GM19328 (cell line): ENCODE measurements around the gene TRIO.

Source experiments
- ATAC-seq: cut with Tn5 transposase; IDR thresholded peaks from one replicate; pipeline ENCODE4 v1.9.1; 2021; ENCODE audit warnings: mild to moderate bottlenecking, moderate library complexity; ENCODE audit not compliant: unreplicated experiment

Gene TRIO

DNA sequence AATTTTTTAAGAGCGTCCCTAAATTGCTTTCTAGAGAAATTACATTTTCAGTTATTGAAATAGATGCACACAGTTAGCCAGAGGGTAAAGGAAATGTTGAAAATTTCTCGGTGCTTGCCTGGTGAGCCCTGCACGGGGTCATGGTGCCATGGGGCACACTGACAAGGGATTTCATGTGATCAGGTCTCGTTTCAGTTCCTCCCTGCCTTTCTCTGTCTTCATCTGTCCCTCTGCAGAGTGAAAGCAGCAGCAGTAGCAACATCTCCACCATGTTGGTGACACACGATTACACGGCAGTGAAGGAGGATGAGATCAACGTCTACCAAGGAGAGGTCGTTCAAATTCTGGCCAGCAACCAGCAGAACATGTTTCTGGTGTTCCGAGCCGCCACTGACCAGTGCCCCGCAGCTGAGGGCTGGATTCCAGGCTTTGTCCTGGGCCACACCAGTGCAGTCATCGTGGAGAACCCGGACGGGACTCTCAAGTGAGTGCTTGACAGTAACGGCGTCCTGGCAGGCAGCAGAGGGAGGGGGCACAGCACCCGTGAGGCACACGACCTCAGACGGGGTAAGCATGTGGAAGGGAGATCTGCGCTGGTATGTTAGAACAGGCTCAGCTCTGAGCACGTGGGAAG is 349.3 kb downstream of the TRIO start:
- ATAC-seq, result no peak

DNA sequence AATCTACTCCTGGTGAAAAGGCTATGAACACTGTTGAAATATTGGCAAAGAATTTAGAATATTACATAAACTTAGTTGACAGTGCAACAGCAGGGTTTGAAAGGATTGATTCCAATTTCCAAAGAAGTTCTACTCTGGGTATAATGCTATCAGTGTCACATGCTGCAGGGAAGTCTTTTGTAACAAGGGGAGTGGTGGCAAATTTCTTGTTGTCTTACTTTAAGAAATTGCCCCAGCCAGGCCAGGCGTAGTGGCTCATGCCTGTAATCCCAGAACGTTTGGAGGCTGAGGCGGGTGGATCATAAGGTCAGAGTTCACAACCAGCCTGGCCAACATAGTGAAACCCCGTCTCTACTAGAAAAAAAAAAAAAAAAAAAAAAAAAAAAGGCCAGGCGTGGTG is 352.2 kb downstream of the TRIO start:
- ATAC-seq, result no peak

DNA sequence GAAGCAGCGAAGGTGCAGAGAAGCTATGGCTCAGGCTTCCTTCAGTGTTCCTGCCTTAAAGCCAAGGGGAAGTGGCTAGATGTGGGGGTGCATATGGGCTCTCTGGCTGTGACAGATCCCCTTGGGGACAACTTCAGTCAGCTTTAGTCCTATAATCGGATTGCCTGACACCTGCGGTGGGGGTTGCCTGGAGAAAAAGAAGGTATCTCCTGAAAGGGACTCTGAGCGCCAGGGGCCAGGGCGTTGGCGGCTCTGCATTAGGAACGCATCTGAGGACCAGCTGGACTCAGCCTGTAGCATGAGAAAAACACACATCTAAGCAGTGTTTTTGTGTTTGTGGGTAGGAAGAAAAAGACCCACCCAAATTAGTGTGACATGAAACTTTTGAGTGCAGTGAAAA is 354.2 kb downstream of the TRIO start:
- no peak for ATAC-seq

DNA sequence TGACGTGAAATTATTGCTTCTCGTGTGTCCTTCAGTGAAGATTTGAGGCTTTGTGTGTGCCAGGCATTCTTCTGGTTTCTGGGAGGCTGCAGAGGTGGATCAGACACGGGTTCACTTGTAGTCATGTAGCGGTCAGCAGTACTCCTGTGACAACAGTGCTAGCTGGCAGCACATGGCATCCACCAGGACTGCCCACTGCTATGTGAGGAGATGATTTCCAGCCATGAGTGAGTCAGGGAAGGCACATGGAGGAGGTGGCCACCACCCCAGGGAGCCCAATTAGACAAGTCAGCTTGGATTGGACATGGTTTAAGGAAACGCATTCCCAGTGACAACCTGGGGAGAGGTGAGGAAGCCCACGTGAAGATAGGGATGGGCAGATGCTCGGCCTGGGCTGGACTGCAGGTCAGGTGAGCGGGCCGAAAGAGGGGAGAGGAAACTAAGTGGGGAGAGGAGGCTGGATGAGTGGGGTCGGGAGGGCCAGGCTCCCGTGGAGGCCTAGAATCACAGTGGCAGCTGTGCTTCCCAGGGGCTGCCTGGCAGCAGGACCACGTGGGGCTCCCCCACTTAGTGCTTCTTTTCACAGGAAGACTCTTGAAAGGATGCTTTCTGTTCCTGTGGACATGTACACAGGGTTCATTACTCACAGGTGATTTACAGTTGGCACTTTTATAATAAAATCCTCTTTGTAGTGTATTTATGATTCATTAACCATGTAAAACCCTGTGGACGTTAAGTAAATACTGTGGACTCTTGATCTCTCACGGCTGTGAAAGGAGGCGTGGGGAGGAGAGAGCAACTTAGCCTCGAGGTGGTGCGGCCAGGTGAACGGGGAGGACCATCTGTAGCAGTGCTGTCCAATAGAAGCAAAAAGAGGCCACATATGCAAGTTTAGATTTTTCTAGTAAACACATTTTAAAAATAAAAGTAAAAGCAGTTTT is 358.5 kb downstream of the TRIO start:
- ATAC-seq, result no peak

DNA sequence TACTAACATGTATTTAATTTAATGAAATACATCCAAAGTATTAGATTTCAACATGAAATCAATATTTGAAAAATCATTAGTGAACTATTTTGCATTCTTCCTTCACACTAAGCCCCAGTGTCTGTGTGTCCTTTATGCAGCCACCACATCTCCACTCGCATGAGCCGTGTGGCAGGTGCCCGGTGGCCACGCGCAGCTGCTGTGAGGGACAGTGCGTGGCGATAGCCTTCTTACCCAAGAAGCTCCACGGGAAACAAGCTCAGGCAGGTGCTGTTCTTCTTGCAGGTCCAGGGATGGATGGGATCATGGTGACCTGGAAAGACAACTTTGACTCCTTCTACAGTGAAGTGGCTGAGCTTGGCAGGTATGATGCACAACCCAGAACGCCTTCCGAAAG is 359.1 kb downstream of the TRIO start:
- no peak for ATAC-seq

DNA sequence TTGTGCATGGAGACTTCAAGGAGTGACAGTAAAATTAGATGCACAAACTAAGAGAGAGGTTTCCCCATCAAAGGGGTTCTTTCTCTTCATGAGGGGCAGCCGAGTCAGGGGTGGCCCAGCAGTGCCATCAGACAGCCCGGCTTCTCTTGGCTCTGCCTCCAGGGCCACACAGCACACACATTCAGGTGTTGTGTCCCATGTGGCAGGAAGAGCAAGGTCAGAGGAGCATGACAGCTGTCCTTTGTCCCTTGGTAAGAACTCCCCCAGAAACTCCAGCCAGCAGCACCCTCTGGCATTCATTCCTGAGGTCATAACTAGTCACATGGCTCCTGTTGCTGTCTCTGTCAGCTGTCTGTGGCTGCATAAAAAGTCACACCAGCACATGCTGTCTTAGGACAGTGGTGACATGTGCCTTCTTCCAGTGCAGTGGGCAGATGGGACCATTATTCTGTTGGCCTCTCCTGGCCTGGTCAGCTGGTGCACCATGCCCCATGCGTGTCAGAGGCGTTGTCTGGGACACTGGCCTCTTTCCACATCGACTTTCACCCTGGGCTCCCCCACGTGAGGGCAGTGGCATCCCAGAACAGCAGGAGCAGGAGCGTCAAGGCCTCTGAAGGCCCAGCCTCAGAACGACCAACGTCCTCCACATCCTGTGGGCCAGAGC is 360.0 kb downstream of the TRIO start:
- ATAC-seq, result no peak

DNA sequence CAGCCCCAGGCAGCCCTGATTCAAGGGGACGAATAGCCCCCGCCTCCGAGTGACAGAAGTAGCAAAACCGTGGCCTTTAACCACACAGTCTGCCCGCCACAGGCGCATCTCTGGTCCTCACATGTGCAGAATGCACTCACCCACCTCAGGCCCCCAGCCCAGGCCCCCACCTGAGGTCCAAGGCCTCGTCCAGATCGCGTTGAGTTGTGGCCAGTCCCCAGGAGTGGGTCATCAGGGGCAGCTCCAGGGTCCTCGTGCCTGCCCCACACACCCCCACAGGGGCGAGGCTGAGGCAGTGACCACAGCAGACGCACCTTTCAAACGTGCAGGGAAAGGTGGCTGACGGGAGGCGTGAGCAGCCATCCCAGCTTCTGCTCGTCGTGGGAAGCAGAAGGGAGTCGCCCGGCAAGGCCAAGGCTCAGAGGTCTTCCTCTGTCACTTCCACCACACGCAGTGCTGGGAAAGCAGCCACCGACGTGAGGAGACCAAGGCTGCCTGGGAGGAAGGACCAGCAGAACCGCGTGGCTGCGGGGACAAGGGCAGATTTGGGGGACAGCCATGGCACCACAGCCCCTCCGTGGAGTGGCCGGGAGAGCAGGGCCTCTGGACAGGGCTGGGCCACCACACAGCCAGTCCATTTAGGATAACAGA is 360.7 kb downstream of the TRIO start:
- no peak for ATAC-seq

DNA sequence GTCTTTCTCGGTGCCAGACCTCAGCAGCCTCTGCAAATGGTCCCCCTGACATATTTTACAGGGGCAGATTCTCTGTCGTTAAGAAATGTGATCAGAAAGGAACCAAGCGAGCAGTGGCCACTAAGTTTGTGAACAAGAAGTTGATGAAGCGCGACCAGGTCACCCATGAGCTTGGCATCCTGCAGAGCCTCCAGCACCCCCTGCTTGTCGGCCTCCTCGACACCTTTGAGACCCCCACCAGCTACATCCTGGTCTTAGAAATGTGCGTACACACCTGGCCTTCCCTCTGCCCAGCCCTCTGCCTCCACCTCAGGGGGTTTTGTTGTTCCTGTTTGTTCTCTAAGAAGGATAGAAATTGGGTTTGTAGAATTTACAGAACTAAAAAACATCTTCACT is 361.2 kb downstream of the TRIO start:
- ATAC-seq, result no peak

DNA sequence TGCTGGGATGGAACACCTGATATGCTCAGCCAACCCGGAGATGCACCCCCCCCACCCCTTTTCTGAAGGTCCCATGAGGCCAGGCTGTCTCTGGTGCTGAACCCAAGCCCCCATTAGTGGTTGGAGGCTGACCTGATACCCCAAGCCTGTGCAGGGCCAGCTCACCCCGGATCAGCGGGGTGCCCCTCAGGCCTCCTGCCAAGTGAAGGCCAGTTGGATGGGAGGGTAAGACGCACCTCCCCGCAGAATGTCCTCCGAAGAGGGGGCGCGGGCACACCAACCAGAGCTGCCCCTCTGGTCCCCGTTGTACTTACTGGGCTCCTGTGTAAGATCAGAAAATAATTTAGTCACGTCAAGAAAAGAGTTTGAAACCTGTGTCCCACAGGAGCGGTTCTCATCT is 361.7 kb downstream of the TRIO start:
- no peak for ATAC-seq

DNA sequence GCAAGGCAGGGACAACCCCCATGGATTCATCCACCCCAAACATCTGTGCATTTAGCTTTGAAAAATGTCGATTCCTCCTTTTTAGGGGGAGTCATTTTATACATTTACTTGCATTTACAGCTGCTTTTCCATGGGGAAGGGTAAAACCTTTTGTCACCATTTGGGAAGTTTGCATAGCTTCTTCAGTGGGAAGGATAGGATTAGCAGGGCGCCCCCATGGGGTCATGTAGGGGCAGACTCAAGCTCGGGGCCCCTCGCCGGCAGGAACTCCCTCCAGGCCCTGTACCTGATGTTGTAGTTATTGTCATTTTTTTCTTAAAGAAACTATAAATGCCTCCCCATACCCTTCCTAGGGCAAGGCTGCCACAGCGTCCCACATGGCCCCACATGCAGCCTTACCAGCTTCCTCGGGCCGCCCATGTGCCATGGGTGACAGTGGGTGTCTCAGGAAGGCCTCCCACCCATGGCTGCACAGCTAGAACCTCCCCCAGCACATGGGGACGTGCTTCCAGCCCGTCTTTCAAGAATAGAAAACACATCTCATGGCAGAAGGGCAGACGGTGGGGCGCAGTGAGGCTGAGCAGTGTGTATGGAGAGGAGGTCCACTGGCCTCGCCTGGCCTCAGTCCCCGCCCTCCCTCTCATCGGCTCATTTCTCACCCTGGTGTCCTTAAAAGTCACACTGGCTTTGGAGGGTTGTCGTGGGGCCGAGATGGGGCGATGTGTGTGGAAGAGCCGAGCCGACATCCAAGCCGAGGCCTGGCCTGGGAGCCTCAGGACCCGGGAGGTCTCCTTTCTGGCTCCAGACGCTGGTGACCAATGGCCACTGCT is 362.4 kb downstream of the TRIO start:
- no peak for ATAC-seq

DNA sequence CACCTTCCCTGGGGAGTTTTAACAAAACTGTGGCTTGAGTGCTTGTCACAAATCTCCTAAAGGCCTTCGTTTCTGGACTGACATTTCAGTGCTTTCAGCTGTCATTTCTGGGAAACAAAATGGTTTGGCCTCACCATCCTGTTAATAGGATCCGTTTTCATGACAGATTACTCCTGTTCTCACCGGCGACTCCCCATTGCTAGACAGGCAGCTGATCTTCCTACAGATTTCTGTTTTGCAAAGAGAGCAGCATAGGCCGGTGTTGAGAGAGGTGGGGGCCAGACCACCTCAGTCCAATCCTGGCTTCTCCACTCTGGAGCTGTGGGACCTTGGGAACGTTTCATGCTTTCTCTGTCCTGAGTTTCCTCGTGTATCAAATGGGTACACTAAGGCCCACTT is 363.0 kb downstream of the TRIO start:
- ATAC-seq, result no peak

DNA sequence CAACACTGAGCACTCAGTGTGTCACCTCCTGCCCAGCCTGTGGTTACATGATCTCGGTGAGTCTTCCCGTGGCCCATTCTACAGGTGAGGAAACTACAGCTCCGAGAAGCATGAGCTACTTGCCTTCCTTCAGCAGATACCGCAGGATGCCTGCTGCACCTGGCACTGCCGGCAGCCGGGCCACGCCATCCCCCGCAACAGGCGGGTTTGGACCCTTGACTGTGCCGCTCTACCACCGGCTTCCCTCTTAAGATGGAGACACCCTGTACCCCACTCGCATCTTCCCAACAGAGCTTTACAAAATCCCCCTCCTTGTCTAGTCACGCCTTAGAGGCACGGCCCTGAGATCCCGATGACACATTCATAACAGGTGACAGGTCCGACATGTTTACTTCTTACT is 363.5 kb downstream of the TRIO start:
- no peak for ATAC-seq

DNA sequence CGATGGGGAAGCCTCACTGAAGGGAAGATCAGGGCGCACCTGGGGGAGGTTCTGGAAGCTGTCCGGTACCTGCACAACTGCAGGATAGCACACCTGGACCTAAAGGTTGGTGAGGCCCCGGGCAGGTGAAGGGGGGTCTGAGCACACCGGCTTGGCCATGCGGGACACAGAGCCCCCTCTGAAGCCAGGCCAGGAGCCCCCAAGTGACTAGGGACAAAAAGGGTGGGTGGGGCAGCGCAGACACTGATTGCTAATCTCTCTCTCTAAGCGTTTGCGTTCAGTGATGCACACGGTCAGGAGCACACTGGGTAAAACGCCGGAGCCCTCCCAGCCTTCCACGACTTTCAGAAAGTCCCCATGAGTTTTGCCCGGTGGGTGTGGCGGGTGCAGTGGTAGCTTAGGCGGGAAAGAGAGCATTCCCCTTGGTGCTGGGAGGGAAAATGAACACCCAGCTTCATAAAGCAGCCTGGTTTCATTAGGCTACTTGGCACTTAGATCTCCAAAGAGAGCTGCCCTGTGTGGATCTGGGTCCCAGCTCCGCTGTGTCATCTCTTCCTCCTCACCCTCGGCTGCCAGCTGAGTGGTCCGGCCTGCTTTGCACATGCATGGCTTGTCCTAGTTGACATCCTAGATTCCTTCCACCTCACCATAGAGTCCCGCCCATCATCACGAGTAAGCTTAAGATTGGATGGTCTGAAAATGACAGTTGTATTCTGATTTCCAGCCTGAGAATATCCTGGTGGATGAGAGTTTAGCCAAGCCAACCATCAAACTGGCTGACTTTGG is 364.2 kb downstream of the TRIO start:
- no peak for ATAC-seq

DNA sequence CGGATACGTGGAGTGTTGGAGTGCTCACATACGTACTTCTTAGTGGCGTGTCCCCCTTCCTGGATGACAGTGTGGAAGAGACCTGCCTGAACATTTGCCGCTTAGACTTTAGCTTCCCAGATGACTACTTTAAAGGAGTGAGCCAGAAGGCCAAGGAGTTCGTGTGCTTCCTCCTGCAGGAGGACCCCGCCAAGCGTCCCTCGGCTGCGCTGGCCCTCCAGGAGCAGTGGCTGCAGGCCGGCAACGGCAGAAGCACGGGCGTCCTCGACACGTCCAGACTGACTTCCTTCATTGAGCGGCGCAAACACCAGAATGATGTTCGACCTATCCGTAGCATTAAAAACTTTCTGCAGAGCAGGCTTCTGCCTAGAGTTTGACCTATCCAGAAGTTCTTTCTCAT is 364.9 kb downstream of the TRIO start:
- no peak for ATAC-seq

DNA sequence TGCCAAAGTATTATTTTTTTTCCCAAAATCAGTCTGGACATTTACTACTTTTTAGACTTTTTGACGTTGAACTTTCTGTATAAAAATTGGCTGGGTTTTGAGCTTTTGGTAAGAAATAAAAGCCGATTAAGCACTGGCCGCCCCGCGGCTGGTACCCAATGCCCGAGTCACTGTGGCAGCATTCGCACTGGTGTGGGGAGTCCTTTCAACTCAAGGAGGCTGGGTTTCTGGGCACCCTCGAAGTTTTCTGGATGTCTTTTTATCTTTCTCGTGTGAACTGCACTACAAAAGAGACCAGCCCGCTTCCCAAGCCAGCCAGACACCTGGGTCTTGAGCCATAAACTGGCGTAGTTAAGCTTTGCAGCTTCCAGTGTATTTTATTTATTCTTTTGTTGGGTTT is 366.4 kb downstream of the TRIO start:
- no peak for ATAC-seq

DNA sequence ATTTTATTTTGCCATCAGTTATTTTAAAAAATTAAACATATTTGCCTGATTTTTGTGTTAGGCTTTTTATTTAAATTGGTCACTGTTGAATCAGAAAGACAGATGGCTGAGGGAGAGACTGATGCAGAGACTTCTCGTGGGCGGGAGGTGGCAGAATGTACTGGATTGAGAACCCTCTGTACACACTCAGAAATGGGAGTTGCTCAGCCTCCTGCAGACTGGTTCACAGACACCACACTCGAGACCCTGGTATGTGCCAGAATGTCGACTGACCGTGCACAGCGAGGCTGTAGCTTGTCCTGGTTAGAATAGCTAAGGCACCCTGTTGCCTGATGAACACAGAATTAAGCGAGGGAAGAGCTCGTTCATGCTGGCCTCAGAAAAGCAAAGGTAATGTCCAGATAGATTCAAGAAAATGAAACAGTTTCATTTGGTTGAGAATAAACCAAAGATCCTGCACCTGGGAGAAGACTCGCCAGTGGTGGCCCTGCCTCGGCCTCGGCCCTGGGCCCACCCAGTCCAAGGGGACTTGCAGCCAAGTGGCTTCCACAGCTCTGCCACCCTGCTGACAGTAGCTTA is 367.1 kb downstream of the TRIO start:
- no peak for ATAC-seq

DNA sequence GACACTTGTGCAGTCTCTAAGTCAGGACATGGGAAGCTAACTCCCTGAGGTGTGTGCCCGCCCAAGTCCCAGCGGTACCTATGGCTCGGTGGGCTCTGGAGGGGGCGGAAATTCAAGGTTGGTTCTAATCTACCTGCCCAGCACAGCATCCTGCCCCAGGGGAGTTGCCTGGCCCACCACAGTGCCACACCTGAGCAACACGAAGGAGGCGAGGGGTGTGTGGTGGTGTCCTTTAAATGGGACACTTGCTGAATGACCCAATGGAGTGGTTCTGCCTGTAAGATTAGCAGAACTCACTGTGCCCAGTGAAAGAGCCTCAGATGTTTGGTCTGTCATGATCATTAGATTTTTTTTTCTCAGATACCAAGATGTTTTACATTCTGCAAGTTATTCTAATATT is 367.7 kb downstream of the TRIO start:
- ATAC-seq, result no peak

DNA sequence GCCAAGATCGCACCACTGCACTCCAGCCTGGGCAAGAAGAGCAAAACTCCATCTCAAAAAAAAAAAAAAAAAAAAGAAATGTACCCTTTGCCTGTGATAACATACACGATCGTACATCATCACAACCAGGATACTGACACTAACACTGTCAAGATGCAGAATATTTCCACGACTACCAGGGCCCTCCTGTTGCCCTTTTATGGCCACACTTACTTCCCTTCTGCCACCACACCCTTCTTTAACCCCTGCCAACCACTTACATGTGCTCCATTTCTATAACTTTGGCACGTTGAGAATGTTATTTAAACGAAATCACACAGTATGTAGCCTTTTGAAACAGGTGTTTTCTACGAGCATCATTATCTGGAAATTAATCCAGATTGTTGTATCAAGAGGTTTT is 369.4 kb downstream of the TRIO start:
- ATAC-seq, result no peak

DNA sequence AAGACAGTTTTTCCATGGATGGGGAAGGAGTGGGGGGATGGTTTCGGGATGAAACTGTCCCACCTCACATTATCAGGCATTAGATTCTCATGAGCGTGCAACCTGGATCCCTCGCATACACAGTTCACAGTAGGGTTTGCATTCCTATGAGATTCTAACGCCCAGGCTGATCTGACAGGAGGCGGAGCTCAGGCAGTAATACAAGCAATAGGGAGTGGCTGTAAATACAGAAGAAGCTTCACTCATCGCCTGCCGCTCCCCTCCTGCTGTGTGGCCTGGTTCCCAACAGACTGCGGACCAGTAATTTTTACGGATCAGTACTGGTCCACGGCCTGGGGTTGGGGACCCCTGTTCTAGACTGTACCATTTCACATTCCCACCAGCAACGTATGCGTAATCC is 370.1 kb downstream of the TRIO start:
- no peak for ATAC-seq
